ENCODE data around the gene C4A. TPM values are rescaled to one million over a fixed set of nuclear protein-coding genes. Genes with fewer than 3 reads are reported as not detected.
"Not testable (repeated sequence)": the region's sequence is repeated elsewhere in the genome, so short reads cannot be mapped to it uniquely, and the experiment has no call there.

Gene C4A
- total RNA-seq: 0.44 and 1.8 TPM in 2 replicates

GRCh38 chr6:31981744-31982143 is at the start of gene C4A:
TSS of gene C4A (plus strand) at chr6:31982057. CDS start at chr6:31982108, 51 bp downstream.
- not testable (repeated sequence) for DNase-seq (ENCODE audit: low read depth in 2 of 2)

- not testable (repeated sequence) for DNase-seq (ENCODE audit: low read depth in 2 of 2)
These were observed 49.7 kb upstream of the C4A start for GRCh38 chr6:31932137-31932536.

GRCh38 chr6:31933537-31933936 is 48.3 kb upstream of the C4A start:
- DNase-seq (ENCODE audit: low read depth in 2 of 2): no peak

- no peak for DNase-seq (ENCODE audit: low read depth in 2 of 2)
These were observed 46.8 kb upstream of the C4A start for GRCh38 chr6:31935021-31935420.

GRCh38 chr6:31935823-31936222 is 46.0 kb upstream of the C4A start:
- DNase-seq (ENCODE audit: low read depth in 2 of 2): no peak

GRCh38 chr6:31940256-31940664 is 41.6 kb upstream of the C4A start:
- peak in 1 of 2 donors; percentile 16 for DNase-seq (ENCODE audit: low read depth in 2 of 2)

GRCh38 chr6:31943742-31944141 is 38.1 kb upstream of the C4A start:
- no peak for DNase-seq (ENCODE audit: low read depth in 2 of 2)

GRCh38 chr6:31945154-31945506 is 36.7 kb upstream of the C4A start:
- DNase-seq (ENCODE audit: low read depth in 2 of 2): no peak

GRCh38 chr6:31945507-31946369 is 36.1 kb upstream of the C4A start, which contains the start of gene CFB:
TSS of gene CFB (plus strand) at chr6:31946095. CDS start at chr6:31946222, 127 bp downstream.
- peak; percentile 26 to 84 for DNase-seq (ENCODE audit: low read depth in 2 of 2)

GRCh38 chr6:31946370-31946885 is 35.4 kb upstream of the C4A start:
- DNase-seq (ENCODE audit: low read depth in 2 of 2): no peak

GRCh38 chr6:31947070-31947675 is 34.7 kb upstream of the C4A start:
- no peak for DNase-seq (ENCODE audit: low read depth in 2 of 2)

- no peak for DNase-seq (ENCODE audit: low read depth in 2 of 2)
These were observed 34.0 kb upstream of the C4A start for GRCh38 chr6:31947864-31948263.

- DNase-seq (ENCODE audit: low read depth in 2 of 2): no peak
These were observed 33.6 kb upstream of the C4A start for GRCh38 chr6:31948306-31948705.

GRCh38 chr6:31948753-31949413 is 33.0 kb upstream of the C4A start:
- DNase-seq (ENCODE audit: low read depth in 2 of 2): no peak

GRCh38 chr6:31949926-31950548 is 31.8 kb upstream of the C4A start:
- DNase-seq (ENCODE audit: low read depth in 2 of 2): no peak

- DNase-seq (ENCODE audit: low read depth in 2 of 2): peak; percentile 62 to 73
These were observed 29.6 kb upstream of the C4A start for GRCh38 chr6:31952140-31952805.

- DNase-seq (ENCODE audit: low read depth in 2 of 2): no peak
These were observed 29.0 kb upstream of the C4A start for GRCh38 chr6:31952890-31953289.

- DNase-seq (ENCODE audit: low read depth in 2 of 2): no peak
These were observed 27.3 kb upstream of the C4A start for GRCh38 chr6:31954511-31954910.

GRCh38 chr6:31956796-31957195 is 25.1 kb upstream of the C4A start:
- no peak for DNase-seq (ENCODE audit: low read depth in 2 of 2)

- DNase-seq (ENCODE audit: low read depth in 2 of 2): peak in 1 of 2 donors; percentile 14
These were observed 23.5 kb upstream of the C4A start for GRCh38 chr6:31958412-31958740.
